HFFc6 (cell line): ENCODE results near the gene C1QTNF9B. TPM values are rescaled to one million over a fixed set of nuclear protein-coding genes. Genes with fewer than 3 reads are reported as not detected.
"Not testable (repeated sequence)": the region's sequence is repeated elsewhere in the genome, so short reads cannot be mapped to it uniquely, and the experiment has no call there.

ENCODE experiments used
- DNase-seq: peaks from one replicate; pipeline ENCODE4 v3.0.0-alpha.2; 2018
- H3K27ac Mint-ChIP-seq: 2 replicates; pipeline ENCODE4 v1.8.0; 2020; ENCODE audit warnings: mild to moderate bottlenecking, mixed read lengths
- H3K27me3 Mint-ChIP-seq: 2 replicates; pipeline ENCODE4 v1.8.0; 2021; ENCODE audit warnings: mild to moderate bottlenecking, moderate library complexity, mixed read lengths; ENCODE audit not compliant: insufficient read depth
- H3K36me3 Mint-ChIP-seq: 2 replicates; pipeline ENCODE4 v1.8.0; 2021; ENCODE audit warnings: low read depth, mixed read lengths
- H3K4me1 Mint-ChIP-seq: 2 replicates; pipeline ENCODE4 v1.8.0; 2020; ENCODE audit warnings: low read depth, mixed read lengths
- H3K4me3 Mint-ChIP-seq: 2 replicates; pipeline ENCODE4 v1.8.0; 2020; ENCODE audit warnings: mild to moderate bottlenecking, moderate library complexity, mixed read lengths
- H3K9me3 Mint-ChIP-seq: 2 replicates; pipeline ENCODE4 v1.8.0; 2020; ENCODE audit warnings: mild to moderate bottlenecking, mixed read lengths
- total RNA-seq, 6 experiments: library from RNA; stranded (reverse); fragmentation: NEBNext Ultra II Directional; extraction: Animal tissue kit (Norgen Biotek cat#: 25700); gene quantifications; 2 replicates in 1 of 6; 3 replicates in 5 of 6; pipeline ENCODE4 v1.2.3, GENCODE V29; 2021
- TF ChIP-seq, protein P1 (sequence below): fragments of 200-600 bp; sonication (generic); IDR thresholded peaks from 2 replicates; pipeline ENCODE4 v1.5.0; 2021; ENCODE audit warnings: antibody characterized with exemption, mild to moderate bottlenecking

Gene C1QTNF9B
- total RNA-seq, 6 experiments from 2014 or later = 0.25 to 0.27 TPM; not detected in 4

DNA sequence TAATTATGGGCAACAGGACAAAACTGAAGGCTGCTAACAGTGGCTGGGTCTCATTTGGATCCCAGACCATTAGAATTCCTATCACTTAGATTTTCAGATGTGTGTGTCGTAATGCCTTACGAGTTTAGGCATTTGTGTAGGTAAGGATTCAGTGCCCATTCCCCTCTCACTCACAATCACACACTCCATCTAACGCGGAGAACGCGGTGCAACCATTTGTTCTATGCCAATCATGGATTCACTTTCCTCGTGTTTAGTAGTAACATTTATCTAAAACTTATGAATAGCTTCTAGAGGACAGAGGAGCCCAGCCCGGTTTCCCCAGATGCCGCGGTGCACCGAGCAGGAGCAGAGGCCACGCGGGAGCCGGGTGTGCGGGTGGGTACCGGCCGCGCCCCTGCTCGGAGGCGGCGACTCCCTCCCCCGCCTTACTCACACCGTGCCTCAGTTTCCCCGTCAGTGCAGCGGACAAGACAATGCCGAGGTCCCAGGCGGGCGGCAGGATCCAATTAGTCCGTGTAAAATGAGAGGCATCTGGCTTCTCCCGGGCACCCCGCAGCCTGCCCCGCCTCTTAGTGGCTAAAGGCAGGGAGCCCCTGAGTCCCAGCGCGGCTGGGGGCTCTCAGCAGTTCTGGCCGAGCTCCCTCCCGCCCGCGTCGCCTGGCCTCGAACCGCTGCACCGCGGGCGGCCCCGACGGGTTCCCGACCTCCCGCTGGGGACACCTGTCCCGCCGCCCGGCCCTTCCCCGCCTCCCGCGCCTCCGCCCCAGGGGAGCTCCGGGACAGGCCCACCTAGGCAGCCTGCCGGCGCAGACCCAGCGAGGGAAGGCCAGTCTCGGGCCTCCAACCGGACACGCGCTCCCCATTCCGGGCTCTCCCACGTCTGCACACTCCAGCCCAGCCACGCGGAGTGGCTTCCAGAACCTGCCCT is 5.9 kb upstream of the C1QTNF9B start:
- H3K4me1 Mint-ChIP-seq = peaks cover 66% of the 10 kb centered on the region
- TF ChIP-seq, protein P1, sequence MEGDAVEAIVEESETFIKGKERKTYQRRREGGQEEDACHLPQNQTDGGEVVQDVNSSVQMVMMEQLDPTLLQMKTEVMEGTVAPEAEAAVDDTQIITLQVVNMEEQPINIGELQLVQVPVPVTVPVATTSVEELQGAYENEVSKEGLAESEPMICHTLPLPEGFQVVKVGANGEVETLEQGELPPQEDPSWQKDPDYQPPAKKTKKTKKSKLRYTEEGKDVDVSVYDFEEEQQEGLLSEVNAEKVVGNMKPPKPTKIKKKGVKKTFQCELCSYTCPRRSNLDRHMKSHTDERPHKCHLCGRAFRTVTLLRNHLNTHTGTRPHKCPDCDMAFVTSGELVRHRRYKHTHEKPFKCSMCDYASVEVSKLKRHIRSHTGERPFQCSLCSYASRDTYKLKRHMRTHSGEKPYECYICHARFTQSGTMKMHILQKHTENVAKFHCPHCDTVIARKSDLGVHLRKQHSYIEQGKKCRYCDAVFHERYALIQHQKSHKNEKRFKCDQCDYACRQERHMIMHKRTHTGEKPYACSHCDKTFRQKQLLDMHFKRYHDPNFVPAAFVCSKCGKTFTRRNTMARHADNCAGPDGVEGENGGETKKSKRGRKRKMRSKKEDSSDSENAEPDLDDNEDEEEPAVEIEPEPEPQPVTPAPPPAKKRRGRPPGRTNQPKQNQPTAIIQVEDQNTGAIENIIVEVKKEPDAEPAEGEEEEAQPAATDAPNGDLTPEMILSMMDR = no peak
- H3K4me3 Mint-ChIP-seq = no peak overlapping the region
- H3K36me3 Mint-ChIP-seq = no peaks in the 10 kb centered on the region
- no peaks in the 10 kb centered on the region for H3K27me3 Mint-ChIP-seq
- no peak overlapping the region for H3K27ac Mint-ChIP-seq
- no peak for DNase-seq
- H3K9me3 Mint-ChIP-seq = no peaks in the 10 kb centered on the region

DNA sequence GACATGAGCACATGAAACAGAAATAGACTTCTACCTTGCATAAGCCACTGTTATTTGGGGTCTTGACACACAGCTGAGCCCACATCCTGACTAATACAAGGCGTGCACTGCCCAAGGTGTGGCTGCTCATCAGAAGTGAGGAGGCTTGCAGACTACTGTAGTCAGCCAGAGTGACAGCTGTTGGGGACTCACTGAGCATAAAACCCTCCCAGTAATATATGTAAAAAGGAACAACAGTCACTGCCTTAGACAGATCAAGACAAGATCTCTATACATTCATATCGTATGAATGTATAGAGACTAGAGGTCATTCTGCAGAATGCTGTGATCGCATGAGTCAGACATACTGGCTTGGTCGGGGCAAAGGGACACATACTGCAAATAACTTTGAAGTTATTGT is 4.1 kb upstream of the C1QTNF9B start:
- Mint-ChIP-seq H3K9me3 (no peaks in the 10 kb centered on the region), H3K4me3 (peak overlapping the region; percentile 52)
- DNase-seq = peak; percentile 60

DNA sequence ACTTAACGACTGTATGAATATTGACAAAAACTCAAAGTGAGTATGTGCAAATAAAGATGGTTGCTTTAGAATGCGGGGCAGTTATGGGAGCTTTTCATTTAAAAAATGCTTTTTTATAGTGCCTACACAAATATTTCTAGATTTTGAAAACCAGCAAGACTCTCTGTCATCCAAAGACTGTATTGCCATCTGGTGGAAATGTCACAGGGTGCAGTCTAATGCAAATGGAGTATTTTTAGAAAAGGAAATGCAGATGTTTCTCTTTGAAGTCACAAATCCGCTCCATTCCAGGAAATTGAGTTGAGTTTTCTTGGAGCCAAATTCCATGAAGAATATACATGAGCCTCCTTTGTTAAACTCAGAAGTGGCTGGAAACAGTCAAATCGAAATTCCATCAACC is 2.3 kb upstream of the C1QTNF9B start:
- H3K4me1 Mint-ChIP-seq = peaks cover 59% of the 10 kb centered on the region
- no peaks in the 10 kb centered on the region for H3K27me3 Mint-ChIP-seq
- TF ChIP-seq, protein P1 = peak; percentile 86
- H3K9me3 Mint-ChIP-seq = no peaks in the 10 kb centered on the region
- H3K4me3 Mint-ChIP-seq = no peak overlapping the region
- H3K27ac Mint-ChIP-seq = peak overlapping the region; percentile 58
- no peaks in the 10 kb centered on the region for H3K36me3 Mint-ChIP-seq
- peak; percentile 67 for DNase-seq

More for the DNA sequence above, 4.1 kb upstream of the C1QTNF9B start:
- H3K27ac Mint-ChIP-seq = peak overlapping the region; percentile 68
- peaks cover 73% of the 10 kb centered on the region for H3K4me1 Mint-ChIP-seq
- no peaks in the 10 kb centered on the region for H3K36me3 Mint-ChIP-seq
- H3K27me3 Mint-ChIP-seq = no peaks in the 10 kb centered on the region
- TF ChIP-seq, protein P1 = no peak

DNA sequence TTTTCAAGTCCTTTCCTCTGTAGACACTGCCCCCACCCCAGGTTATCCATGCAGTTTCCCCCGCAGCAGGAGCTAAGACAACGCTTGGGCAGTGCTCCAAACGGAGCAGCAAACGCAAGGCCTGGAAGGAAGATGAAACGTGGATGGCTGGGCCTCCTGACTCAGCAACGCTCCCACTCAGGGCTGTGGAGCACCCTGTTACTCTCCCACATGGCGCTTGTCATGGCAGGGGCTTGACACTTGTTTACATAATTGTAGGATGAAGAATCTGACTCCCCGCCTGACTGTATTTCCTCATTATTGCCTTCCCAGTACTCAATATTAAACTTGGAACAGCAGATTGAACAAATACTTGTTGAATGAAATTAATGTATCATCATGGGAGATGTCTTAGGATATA is 799 bp upstream of the C1QTNF9B start:
- peak overlapping the region; percentile 66; the same call in 1 of the 2 replicates for H3K27ac Mint-ChIP-seq
- TF ChIP-seq, protein P1 = no peak
- no peaks in the 10 kb centered on the region for H3K27me3 Mint-ChIP-seq
- peaks cover 55% of the 10 kb centered on the region for H3K4me1 Mint-ChIP-seq
- no peak overlapping the region for H3K4me3 Mint-ChIP-seq
- no peaks in the 10 kb centered on the region for H3K9me3 Mint-ChIP-seq
- DNase-seq = no peak
- no peaks in the 10 kb centered on the region for H3K36me3 Mint-ChIP-seq

GRCh38 chr13:23894746-23895145 is 2.6 kb downstream of the C1QTNF9B start:
- H3K9me3 Mint-ChIP-seq, H3K27ac Mint-ChIP-seq, H3K27me3 Mint-ChIP-seq, H3K36me3 Mint-ChIP-seq, DNase-seq, H3K4me3 Mint-ChIP-seq: not testable (repeated sequence)
- H3K4me1 Mint-ChIP-seq = peaks cover 31% of the 10 kb centered on the region

DNA sequence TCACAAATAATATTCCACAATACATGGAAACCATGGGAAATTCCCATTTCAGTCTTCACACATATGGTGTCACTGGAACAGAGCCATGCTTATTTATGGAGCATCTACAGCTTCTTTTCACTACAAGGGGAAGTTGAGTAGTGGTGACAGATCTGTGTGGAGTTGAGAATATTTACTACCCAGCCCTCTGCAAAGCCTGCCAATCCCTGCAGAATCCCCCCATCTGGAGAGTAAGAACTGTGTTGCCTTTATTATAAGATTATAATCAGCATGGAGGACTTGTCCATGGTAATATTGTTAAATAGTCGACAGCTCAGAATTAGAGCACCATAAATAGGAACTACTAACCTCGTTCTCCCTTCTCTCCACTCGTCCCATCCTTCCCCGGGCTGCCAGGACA is 3.5 kb downstream of the C1QTNF9B start:
- H3K4me3 Mint-ChIP-seq, H3K9me3 Mint-ChIP-seq: not testable (repeated sequence)

More for the DNA sequence above, 3.5 kb downstream of the C1QTNF9B start:
- H3K27me3 Mint-ChIP-seq, DNase-seq, H3K27ac Mint-ChIP-seq, H3K36me3 Mint-ChIP-seq: not testable (repeated sequence)
- peaks cover 25% of the 10 kb centered on the region for H3K4me1 Mint-ChIP-seq
